Measurements from ENCODE around the gene DLG2.
"Not testable (repeated sequence)": the region's sequence is repeated elsewhere in the genome, so short reads cannot be mapped to it uniquely, and the experiment has no call there.

Gene DLG2

DNA sequence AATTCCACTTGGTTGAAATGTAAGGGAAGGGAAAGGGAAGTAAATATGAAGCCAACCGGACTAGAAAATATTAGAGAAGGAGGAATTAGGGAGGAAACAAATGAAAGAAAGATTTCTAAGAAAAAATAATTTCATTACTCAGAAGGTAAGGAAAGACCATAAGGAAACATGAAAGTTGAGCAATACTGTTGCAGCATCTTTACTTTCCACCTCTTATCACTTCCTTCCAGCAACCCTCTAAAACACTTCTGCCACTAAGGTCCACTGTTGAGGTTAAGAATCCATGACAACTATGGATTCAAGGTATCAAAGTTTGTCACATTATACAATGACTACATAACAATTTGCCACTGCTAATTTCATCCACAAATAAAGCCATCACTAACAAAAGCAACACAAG, 308.6 kb downstream of the DLG2 start:
- DNase-seq (ENCODE audit: low spot score): no peak

DNA sequence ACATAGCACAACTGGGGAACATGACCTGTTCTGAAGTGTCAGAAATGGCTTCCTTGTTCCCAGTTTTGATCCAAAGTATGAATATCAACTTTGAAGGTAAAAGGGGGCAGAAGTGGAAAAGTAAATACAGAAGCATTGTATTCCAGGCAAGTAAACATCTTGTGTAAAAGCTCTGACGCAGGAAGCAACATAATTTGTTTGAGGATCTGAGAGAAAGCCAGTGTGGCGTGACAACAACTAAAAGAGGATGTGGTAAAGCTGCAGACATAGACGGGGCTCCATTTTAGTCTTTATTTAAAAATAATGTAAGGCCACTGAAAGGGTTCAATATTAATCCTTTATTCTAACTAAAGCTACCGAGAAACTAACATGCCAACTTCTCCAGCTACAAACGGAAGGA, 310.2 kb downstream of the DLG2 start:
- no peak for DNase-seq (ENCODE audit: low spot score)

DNA sequence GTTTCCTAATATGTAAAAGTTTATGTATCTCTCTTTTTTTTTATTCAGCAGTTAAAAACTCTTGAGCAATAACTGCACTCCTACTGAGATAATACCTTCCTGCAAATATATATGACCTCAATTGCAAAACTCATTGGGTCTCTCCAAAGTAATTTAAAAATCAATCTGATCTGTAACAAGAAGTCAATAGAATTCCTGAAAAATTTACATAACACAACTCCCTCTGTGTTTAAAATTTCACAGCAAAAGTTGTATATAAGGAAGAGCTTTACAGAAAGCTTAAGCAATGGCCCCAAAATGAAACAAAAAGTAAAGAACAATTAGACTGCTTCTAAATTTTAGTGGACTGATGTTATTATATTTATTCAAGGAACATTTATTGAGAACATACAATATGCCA, 313.4 kb downstream of the DLG2 start:
- no peak for DNase-seq (ENCODE audit: low spot score)

DNA sequence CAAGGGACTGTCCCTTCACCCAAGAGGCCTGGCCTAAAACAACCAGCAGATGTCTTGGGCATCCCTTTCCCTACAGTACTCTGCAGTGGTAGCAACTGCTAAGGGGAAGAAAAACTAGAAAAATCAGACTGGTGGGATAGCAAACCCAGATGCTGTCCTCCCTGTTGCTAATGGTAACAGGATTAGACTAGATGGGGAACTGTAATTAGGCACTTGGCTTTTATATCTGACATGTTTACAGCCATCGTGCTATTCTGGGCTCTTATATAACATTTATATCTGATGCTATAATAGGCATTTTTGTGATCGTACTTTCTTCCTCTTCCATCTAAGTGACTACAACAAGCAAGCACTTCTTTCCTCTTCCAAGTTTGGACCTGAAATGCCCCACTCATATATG, 316.7 kb downstream of the DLG2 start:
- no peak for DNase-seq (ENCODE audit: low spot score)

DNA sequence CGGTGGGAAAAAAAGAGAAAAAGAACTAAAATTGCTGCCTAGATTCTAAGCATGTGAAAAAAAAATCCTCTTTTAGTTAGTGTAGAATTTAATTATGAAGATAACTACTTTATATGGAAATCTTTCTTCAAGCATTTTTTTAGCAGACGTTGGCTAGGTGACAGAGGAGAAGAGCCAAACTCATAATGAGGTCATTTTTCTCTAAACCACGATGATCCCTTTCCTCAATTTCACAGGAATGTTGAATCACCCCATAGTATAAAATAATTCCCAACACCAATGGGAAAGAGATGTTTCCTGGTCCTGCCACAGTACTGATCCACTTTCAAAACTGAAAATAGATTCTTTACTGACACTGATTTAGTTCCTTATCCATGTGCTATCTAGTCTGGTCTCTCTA, 319.8 kb downstream of the DLG2 start:
- DNase-seq (ENCODE audit: low spot score): no peak

DNA sequence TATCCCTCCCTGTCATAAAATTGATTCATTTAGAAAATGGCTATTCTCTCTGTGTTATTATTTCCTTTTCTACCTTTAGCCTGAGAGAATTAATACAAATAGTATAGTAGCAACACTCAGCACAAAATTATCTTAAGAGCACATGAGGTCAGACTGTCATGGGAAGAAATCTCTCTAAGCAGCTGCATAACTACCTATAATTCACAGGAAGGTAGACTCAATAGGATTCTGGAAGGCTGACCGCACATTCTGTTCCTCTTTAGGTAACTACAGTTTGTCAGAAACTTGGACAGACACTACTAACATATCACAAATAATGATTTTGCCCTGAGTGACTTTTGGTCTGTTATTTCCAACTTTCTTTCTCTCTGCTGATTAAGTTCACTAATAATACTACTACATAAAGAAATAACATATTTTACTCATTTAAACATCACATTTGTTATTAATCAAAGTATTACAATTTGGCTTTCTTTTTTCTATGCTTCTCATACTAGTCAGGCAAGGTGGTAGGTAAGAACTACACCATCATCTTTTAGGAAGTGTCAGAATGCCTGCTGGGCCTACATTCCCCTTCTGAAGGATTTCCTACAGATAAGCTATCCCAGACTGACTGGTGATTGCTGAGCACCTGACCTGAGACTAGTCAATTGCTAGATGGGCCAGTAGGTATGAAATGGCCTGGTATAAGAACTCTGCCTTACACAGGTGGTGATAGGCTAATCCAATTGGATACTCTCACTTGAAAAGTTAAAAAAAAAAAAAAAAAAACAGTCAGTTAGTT, 325.1 kb downstream of the DLG2 start:
- DNase-seq (ENCODE audit: low spot score): no peak

- DNase-seq (ENCODE audit: low spot score): no peak
Observed at GRCh38 chr11:85299258-85299942, 327.7 kb downstream of the DLG2 start.

DNA sequence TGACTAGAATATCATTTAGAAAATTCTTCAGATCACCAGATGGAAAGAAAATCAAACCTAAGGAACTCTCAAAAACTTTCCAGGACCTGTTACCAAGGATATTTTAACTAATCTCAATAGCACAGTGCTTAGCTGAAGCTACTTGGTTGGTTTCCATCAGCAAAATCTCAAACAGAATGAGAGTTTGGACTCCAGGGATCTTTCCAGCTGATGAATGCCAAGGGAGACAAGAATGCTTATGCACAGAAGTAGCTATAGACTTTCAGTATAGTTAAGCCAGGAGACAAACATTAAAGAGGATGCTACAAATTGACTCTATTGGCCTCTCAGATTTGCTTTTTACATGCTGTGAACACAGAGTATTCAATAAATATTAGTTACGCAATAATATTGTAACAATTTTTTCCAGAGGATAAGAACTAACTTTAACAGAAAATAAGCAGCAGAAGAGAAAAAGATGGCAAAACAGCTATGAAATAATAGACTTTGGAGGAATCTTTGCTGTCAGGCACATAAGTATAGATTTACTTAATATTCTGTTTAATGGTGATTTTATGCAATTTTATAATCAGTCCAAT, 331.4 kb downstream of the DLG2 start:
- DNase-seq (ENCODE audit: low spot score): no peak

DNA sequence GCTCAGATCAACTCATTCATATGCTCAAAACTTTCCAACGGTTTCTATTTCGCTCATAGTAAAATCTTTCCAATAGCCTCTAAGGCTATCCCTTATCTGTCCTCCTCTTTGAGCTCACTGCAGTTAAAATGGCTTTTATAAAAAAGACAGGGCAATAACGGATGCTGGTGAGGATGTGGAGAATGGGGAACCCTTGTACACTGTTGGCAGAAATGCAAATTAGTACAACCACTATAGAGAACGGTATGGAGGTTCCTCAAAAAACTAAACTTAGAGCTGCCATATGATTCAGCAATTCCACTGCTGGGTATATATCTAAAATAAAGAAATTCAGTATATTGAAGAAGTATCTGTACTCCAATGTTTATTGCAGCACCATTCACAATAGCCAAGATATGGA, 345.6 kb downstream of the DLG2 start:
- no peak for DNase-seq (ENCODE audit: low spot score)

GRCh38 chr11:85279267-85279666, 347.9 kb downstream of the DLG2 start:
- no peak for DNase-seq (ENCODE audit: low spot score)

- DNase-seq (ENCODE audit: low spot score): no peak
Observed at GRCh38 chr11:85277693-85278092, 349.5 kb downstream of the DLG2 start.

- no peak for DNase-seq (ENCODE audit: low spot score)
Observed at GRCh38 chr11:85276332-85276731, 350.8 kb downstream of the DLG2 start.

- not testable (repeated sequence) for DNase-seq (ENCODE audit: low spot score)
Observed at GRCh38 chr11:85270315-85270714, 356.8 kb downstream of the DLG2 start.

DNA sequence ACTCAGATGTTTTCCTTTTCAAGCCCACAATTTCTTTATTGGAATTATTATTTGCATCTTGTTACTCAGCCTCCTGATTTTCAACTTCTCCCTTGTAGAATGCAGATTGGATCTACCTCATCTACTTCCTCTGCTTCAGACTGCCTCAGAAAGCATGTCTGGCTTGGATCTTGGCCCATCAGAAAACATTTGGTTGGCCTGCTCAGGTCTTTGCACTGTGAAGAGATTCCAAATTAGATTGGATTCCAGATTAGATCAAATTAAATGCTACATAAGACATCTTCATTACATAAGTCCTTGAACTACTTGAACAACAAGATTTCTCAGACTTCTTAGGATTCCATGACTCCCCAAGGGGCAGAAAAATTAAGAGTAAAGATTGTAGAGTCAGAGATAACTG, 358.0 kb downstream of the DLG2 start:
- peak; percentile 35 for DNase-seq (ENCODE audit: low spot score)

DNA sequence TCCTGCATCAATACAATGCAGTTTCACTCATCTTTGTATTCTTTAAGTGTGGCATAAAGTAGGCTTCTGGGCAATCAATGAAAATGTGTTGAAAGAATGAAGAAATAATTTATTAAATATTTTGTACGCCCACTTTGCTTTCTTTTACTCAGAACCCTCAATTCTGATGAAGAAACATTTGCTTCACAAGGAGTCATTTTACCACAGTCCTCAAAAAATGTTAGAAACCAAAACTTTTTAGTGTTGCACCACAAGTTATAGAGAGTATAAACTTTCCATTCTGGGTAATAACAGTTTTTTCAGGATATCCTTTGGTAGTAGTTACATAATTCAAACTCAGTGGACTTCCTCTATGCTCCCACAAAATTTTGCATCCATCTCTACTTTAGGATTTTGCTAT, 360.5 kb downstream of the DLG2 start:
- DNase-seq (ENCODE audit: low spot score): no peak

- DNase-seq (ENCODE audit: low spot score): no peak
Observed at GRCh38 chr11:85263328-85263727, 363.8 kb downstream of the DLG2 start.

DNA sequence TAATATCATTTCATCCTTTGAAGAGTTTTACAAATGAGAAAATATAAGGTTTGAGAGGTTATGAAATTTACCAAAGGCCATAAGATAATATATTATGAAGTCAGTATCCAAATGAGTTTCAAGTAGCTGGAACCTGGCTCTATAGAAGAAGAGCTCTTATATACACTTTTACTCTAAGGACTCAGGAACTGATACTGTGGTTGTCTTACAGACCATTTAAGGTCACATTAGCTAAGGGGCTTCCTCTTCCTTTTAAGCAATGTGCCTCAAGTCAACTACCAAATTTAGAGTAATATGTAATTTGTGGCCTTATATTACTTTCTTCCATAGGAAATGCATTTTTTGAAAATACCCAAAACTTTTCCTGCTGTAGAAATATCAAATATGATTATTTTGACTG, 369.3 kb downstream of the DLG2 start:
- DNase-seq (ENCODE audit: low spot score): no peak

DNA sequence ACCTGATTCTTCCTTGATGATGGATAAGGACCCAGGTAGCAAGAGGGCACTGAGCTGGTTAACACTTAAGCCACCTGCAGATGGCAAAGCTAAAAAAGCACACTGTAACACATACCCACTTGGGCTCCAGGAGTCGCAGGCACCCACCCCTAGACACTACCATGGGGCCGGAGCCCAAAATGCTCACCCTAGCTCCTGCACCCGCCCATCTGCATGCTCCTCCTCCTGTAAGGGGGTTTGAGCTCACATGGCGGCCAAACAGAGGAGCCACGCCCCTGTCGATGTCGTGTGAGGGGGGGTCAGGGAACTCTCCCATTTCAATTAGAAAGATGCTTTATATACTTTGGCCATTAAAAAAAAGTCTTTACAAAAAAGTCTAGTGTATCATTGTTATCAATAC, 370.7 kb downstream of the DLG2 start:
- no peak for DNase-seq (ENCODE audit: low spot score)

DNA sequence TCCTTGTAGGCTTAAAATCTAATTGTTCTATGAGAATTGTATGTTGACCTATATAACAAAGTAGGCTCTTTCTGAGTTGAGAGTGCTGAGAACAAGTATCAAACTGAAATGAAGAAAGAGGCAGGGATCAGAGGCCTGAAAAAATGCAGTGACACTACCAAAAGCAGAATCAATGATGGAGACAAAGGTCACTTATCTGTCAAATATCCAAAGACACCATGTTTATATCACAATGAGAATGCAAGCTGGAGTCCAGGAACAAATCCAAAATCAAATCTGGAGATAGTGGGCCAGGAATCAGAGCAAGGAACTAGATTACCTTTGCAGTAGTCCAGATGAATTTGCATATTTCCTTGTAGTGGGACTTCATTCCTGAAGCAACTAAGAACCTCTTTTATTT, 377.7 kb downstream of the DLG2 start:
- DNase-seq (ENCODE audit: low spot score): no peak

GRCh38 chr11:85247797-85248196, 379.3 kb downstream of the DLG2 start:
- DNase-seq (ENCODE audit: low spot score): no peak

- DNase-seq (ENCODE audit: low spot score): no peak
Observed at GRCh38 chr11:85238906-85239305, 388.2 kb downstream of the DLG2 start.

DNA sequence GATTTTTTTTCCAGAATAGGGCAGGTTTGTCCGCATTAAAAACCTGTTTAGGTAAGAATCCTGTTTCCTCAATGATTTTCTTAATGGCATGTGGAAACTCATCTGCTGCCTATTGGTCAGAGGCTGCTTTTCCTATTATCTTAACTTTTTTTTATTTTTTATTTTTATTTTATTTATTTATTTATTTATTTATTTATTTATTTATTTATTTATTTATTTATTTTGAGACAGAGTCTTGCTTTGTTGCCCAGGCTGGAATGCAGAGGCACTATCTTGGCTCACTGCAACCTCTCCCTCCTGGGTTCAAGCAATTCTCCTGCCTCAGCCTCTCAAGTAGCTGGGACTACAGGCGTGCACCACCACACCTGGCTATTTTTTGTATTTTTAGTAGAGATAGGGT, 389.1 kb downstream of the DLG2 start:
- DNase-seq (ENCODE audit: low spot score): not testable (repeated sequence)

DNA sequence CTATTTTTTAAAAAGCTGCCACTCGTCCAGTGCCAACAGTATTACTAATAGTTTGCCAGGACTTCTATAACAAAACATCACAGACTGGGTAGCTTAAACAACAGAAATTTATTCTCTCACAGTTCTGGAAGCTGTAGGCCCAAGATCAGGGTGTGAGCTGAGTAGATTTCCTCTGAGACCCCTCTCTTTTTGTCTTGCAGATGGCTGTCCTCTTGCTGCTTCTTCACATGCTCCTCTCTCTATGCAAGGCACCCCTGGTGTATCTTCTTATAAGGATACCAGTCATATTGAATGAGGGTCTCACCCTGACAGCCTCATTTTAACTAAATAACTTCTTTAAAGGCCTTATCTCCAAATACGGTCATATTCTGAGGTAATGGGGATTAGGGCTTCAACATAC, 390.9 kb downstream of the DLG2 start:
- DNase-seq (ENCODE audit: low spot score): no peak

Measured in SK-N-DZ (cell line).